ENCODE measurements around the gene DECR2. TPM values are rescaled to one million over a fixed set of nuclear protein-coding genes. Genes with fewer than 3 reads are reported as not detected.

Gene DECR2
- total and polyA plus RNA-seq, 9 of the 15 experiments (the other 6 are each of a cell fraction or from before 2014, with no cell fraction given), result 1.0 to 31.9 (median 10.3) TPM

- Histone ChIP-seq H3K4me1 (replicated peaks in 1 of 2; ENCODE audit: control insufficient read depth in 2 of 2, insufficient read depth in 2 of 2, low read length in 2 of 2) (peaks cover 13 to 67% of the 10 kb centered on the region in 2 experiments), H3K9me3 (replicated peaks; ENCODE audit: control insufficient read depth, insufficient read depth, low read depth, low read length) (no peaks in the 10 kb centered on the region; the same call in 1 of the 2 replicates), H2AFZ (ENCODE audit: low read depth, low read length) (0 out of 2 replicates have a peak overlapping the region, but pooled peaks have one; percentile 27), H3K4me2 (ENCODE audit: insufficient read depth, low read length) (peak overlapping the region; percentile 3; the same call in 1 of the 2 replicates), H3K9ac (ENCODE audit: insufficient read depth in 1 of 2, low read depth in 2 of 2, low read length in 2 of 2) (peak overlapping the region in 1 of 2 experiments; percentile 74; a peak in 1 of 4 replicates), H3K79me2 (ENCODE audit: control insufficient read depth, insufficient read depth, low read length) (peaks cover 5% of the 10 kb centered on the region; the same call in 2 of the 3 replicates), H3K27me3 (ENCODE audit: control insufficient read depth in 2 of 2, insufficient read depth in 2 of 2, low read length in 2 of 2) (no peaks in the 10 kb centered on the region), H4K20me1 (replicated peaks; ENCODE audit: control insufficient read depth, insufficient read depth, low read length) (no peaks in the 10 kb centered on the region), H3K36me3 (ENCODE audit: control insufficient read depth, insufficient read depth, low read length) (no peaks in the 10 kb centered on the region), H3K27ac (ENCODE audit: extremely low read depth, low read depth, low read length) (0 out of 3 replicates have a peak overlapping the region, but pooled peaks have one; percentile 47), H3K9me1 (ENCODE audit: control insufficient read depth, insufficient read depth, low read length) (no peaks in the 10 kb centered on the region), H3K4me3 (no peak overlapping the region)
- ChIA-PET CTCF (ENCODE audit: low intra/inter-chr PET ratio) (no interaction called here), POLR2A (interaction anchor here (0.5 to 1.3 kb wide), 4 partner anchors 10 to 330 kb away, joined by 3 read pairs; partner anchors contain the start of gene METTL26)
- BruUV-seq (replicated peaks), result no TSS peak
- DNase-seq (ENCODE audit: extremely low read depth in 1 of 4, low spot score in 3 of 4), result peak in 1 of 4 experiments; percentile 57
- peak; percentile 79 for FAIRE-seq
- ATAC-seq, result no peak
- intact Hi-C loops (cut with micrococcal nuclease), result no loop called here
- in situ Hi-C loops (cut with MboI), result no loop called here
- 60% methylated on average over 19 of the region's 19 CpGs for WGBS (ENCODE audit: insufficient coverage, low coverage, missing lambda C conversion rate)
- TF ChIP-seq REST (IDR thresholded peaks at IDR 0.05; ENCODE audit: borderline replicate concordance) (peak; percentile 27; the same call in 1 of the 2 replicates), REST (CRISPR knock-in tag; IDR thresholded peaks at IDR 0.05; ENCODE audit: low read depth) (no peak), BRD9 (IDR thresholded peaks at IDR 0.05; ENCODE audit: low read depth, partially characterized antibody) (peak; percentile 23), RAD21 (CRISPR knock-in tag; conservative IDR thresholded peaks at IDR 0.05 in 1 of 2, IDR thresholded peaks at IDR 0.05 in 1 of 2) (peak in 1 of 2 experiments; percentile 31; a peak in 2 of 4 replicates), ZNF707 (CRISPR knock-in tag; conservative IDR thresholded peaks at IDR 0.05) (no peak), CTCF (IDR thresholded peaks at IDR 0.05 in 2 of 3, conservative IDR thresholded peaks at IDR 0.05 in 1 of 3; ENCODE audit: insufficient read depth in 2 of 3, low read depth in 1 of 3, low read length in 3 of 3) (peak in 2 of 3 experiments; percentile 20 to 52; a peak in 3 of 6 replicates), ZNF644 (tag; IDR thresholded peaks at IDR 0.05; ENCODE audit: low read depth) (peak; percentile 62; the same call in 1 of the 2 replicates), ZNF507 (tag; conservative IDR thresholded peaks at IDR 0.05) (no peak), ZNF384 (IDR thresholded peaks at IDR 0.05; ENCODE audit: low read depth, low read length) (peak; percentile 94), PKNOX1 (IDR thresholded peaks at IDR 0.05) (peak; percentile 26; the same call in 1 of the 2 replicates)
Observed at GRCh38 chr16:386641-387156, 15.0 kb upstream of the DECR2 start.

Measured in K562 (cell line).